ENCODE data around the gene PIAS1.
A peak's percentile ranks its signal among the peaks of the same experiment; 100 is the strongest.

PIAS1 gene

GRCh38 chr15:68073576-68074288 is 19.6 kb downstream of the PIAS1 start:
- no peak for DNase-seq

- DNase-seq: no peak
Observed at GRCh38 chr15:68075764-68076385, 21.8 kb downstream of the PIAS1 start.

- no peak for DNase-seq
Observed at GRCh38 chr15:68078365-68078764, 24.2 kb downstream of the PIAS1 start.

GRCh38 chr15:68080334-68080733 is 26.2 kb downstream of the PIAS1 start:
- DNase-seq: no peak

- DNase-seq: no peak
Observed at GRCh38 chr15:68080783-68081182, 26.7 kb downstream of the PIAS1 start.

- DNase-seq: no peak
Observed at GRCh38 chr15:68081869-68082505, 27.9 kb downstream of the PIAS1 start.

GRCh38 chr15:68082735-68083134 is 28.6 kb downstream of the PIAS1 start:
- no peak for DNase-seq

GRCh38 chr15:68083463-68083862 is 29.3 kb downstream of the PIAS1 start:
- no peak for DNase-seq

GRCh38 chr15:68085052-68085451 is 30.9 kb downstream of the PIAS1 start:
- no peak for DNase-seq

GRCh38 chr15:68091743-68092142 is 37.6 kb downstream of the PIAS1 start:
- DNase-seq: no peak

GRCh38 chr15:68096099-68096498 is 42.0 kb downstream of the PIAS1 start:
- no peak for DNase-seq

GRCh38 chr15:68097029-68097428 is 42.9 kb downstream of the PIAS1 start:
- no peak for DNase-seq

GRCh38 chr15:68098465-68098864 is 44.4 kb downstream of the PIAS1 start:
- no peak for DNase-seq

GRCh38 chr15:68100194-68100593 is 46.1 kb downstream of the PIAS1 start:
- DNase-seq: no peak

GRCh38 chr15:68103603-68104002 is 49.5 kb downstream of the PIAS1 start:
- no peak for DNase-seq

- DNase-seq: no peak
Observed at GRCh38 chr15:68106656-68107055, 52.5 kb downstream of the PIAS1 start.

- no peak for DNase-seq
Observed at GRCh38 chr15:68107142-68107541, 53.0 kb downstream of the PIAS1 start.

GRCh38 chr15:68112706-68113105 is 58.6 kb downstream of the PIAS1 start:
- no peak for DNase-seq

- DNase-seq: no peak
Observed at GRCh38 chr15:68113273-68113672, 59.2 kb downstream of the PIAS1 start.

GRCh38 chr15:68113751-68114150 is 59.6 kb downstream of the PIAS1 start:
- DNase-seq: no peak

GRCh38 chr15:68114356-68114755 is 60.2 kb downstream of the PIAS1 start:
- DNase-seq: peak; percentile 12

GRCh38 chr15:68114840-68115239 is 60.7 kb downstream of the PIAS1 start:
- no peak for DNase-seq

GRCh38 chr15:68124700-68125099 is 70.6 kb downstream of the PIAS1 start:
- no peak for DNase-seq

GRCh38 chr15:68126396-68126795 is 72.3 kb downstream of the PIAS1 start:
- no peak for DNase-seq

All from KG1 (cell line).